GM23248 (cell line): ENCODE results near the gene FMN2.

Experiments
- EZH2 ChIP-seq: fragments of 200-600 bp; sonication (generic); IDR thresholded peaks from 2 replicates; pipeline ENCODE4 v1.6.1; 2018; ENCODE audit warnings: antibody characterized with exemption, mild to moderate bottlenecking; ENCODE audit not compliant: insufficient read depth, poor library complexity, severe bottlenecking
- EZH2phosphoT487 ChIP-seq: fragments of 200-600 bp; sonication (generic); IDR thresholded peaks from 2 replicates; pipeline ENCODE4 v1.6.1; 2018; ENCODE audit warnings: antibody characterized with exemption, moderate library complexity, mild to moderate bottlenecking, low read depth; ENCODE audit not compliant: insufficient read depth

DNA sequence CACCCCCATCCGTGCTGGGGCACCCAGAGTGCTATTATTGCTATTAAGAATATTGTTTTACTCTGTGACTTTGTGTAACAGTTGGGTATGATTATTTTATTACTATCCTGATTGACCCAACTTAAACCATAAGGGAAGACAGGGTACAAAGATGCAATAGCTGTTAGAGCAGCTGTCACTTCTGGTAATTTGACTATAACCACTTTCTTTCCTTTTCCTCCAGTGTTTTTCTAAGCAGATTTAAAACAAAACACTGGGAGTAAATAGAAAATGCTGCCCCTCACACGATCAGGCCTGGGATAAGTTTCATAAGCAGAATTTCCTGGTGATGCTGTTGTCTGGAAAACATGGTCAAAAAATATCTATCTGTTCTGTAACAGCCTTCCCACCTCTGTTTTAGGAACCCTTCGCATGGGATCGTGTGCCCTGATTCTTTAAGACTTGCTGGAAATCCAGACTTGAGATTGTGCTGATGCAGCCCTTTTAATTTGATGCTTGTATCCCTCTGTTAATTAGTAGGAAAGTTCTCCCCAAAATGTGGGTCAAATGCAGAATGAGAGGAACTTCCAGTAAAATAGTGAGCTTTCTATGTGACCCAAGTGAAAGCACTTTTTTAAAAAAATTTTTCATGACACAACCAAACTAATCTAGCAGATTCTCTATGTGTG is 165.3 kb downstream of the FMN2 start:
- no peak for TF ChIP-seq EZH2phosphoT487
- TF ChIP-seq EZH2 = no peak
